Activated naive CD8-positive, alpha-beta T cell (primary cell): Measurements from ENCODE around the gene EYA3.

ENCODE experiments used
- H3K27ac Mint-ChIP-seq: one replicate; pipeline ENCODE4 v1.8.0; 2021; ENCODE audit warnings: mixed read lengths
- H3K27me3 Mint-ChIP-seq: one replicate; pipeline ENCODE4 v1.8.0; 2021; ENCODE audit warnings: mixed read lengths
- H3K36me3 Mint-ChIP-seq: one replicate; pipeline ENCODE4 v1.8.0; 2021; ENCODE audit warnings: mixed read lengths
- H3K4me1 Mint-ChIP-seq: one replicate; pipeline ENCODE4 v1.8.0; 2021; ENCODE audit warnings: low read depth, mixed read lengths
- H3K4me3 Mint-ChIP-seq: one replicate; pipeline ENCODE4 v1.8.0; 2021; ENCODE audit warnings: mild to moderate bottlenecking, mixed read lengths
- H3K9me3 Mint-ChIP-seq: one replicate; pipeline ENCODE4 v1.8.0; 2021; ENCODE audit warnings: low read depth, mixed read lengths

EYA3 gene

GRCh38 chr1:27981145-27981544 is 107.3 kb downstream of the EYA3 start:
- Mint-ChIP-seq H3K4me1 (no peaks in the 10 kb centered on the region), H3K9me3 (no peaks in the 10 kb centered on the region), H3K27me3 (no peaks in the 10 kb centered on the region), H3K4me3 (no peak overlapping the region), H3K27ac (no peak overlapping the region), H3K36me3 (peaks cover 4% of the 10 kb centered on the region)

- Mint-ChIP-seq H3K9me3 (no peaks in the 10 kb centered on the region), H3K36me3 (peaks cover 4% of the 10 kb centered on the region), H3K27me3 (no peaks in the 10 kb centered on the region), H3K4me1 (no peaks in the 10 kb centered on the region), H3K27ac (no peak overlapping the region), H3K4me3 (no peak overlapping the region)
Measured at GRCh38 chr1:27980216-27980845, 108.1 kb downstream of the EYA3 start.

- Mint-ChIP-seq H3K36me3 (peaks cover 4% of the 10 kb centered on the region), H3K27ac (no peak overlapping the region), H3K27me3 (no peaks in the 10 kb centered on the region), H3K4me1 (no peaks in the 10 kb centered on the region), H3K4me3 (no peak overlapping the region), H3K9me3 (no peaks in the 10 kb centered on the region)
Measured at GRCh38 chr1:27979859-27980201, 108.6 kb downstream of the EYA3 start.

DNA sequence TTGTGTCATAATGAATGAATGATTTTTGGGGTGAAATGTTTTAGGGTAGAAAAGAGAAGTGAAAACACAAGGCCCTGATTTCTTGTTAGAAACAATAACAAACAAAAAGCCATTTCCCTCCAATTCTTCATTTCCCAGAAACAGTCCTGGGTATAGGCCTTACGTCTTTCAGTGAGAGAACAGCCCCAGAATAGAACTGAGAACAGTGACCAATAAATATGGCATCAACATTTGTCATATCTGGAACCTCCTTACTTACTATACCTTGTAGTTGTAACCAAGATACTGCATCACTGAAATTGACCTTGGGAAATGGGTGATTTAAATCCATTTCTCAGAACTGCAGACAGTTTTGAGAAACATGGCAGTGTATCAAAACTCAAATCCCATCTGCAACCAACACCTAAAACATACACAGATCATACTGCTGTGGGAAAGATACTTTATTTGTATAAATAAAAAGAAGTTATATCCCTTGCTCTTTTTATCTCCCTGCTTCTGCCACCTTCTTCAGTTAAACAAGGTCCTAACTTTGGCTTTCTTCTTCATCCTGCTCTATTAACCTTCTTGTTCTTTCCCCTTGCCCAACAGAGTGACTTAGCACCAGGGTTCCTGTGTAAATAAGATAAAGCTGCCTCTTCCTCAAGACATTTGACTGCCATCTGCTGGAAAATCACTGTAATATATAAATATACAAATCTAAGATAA is 109.1 kb downstream of the EYA3 start:
- peaks cover 4% of the 10 kb centered on the region for H3K36me3 Mint-ChIP-seq
- no peak overlapping the region for H3K4me3 Mint-ChIP-seq
- H3K27ac Mint-ChIP-seq = no peak overlapping the region
- no peaks in the 10 kb centered on the region for H3K9me3 Mint-ChIP-seq
- no peaks in the 10 kb centered on the region for H3K4me1 Mint-ChIP-seq
- H3K27me3 Mint-ChIP-seq = no peaks in the 10 kb centered on the region

GRCh38 chr1:27974417-27974781 is 114.0 kb downstream of the EYA3 start:
- no peaks in the 10 kb centered on the region for H3K9me3 Mint-ChIP-seq
- H3K36me3 Mint-ChIP-seq = peaks cover 4% of the 10 kb centered on the region
- H3K4me1 Mint-ChIP-seq = peaks cover 9% of the 10 kb centered on the region
- H3K27ac Mint-ChIP-seq = no peak overlapping the region
- H3K27me3 Mint-ChIP-seq = no peaks in the 10 kb centered on the region
- no peak overlapping the region for H3K4me3 Mint-ChIP-seq

GRCh38 chr1:27973771-27974416 is 114.5 kb downstream of the EYA3 start:
- H3K27ac Mint-ChIP-seq = no peak overlapping the region
- no peak overlapping the region for H3K4me3 Mint-ChIP-seq
- H3K9me3 Mint-ChIP-seq = no peaks in the 10 kb centered on the region
- H3K4me1 Mint-ChIP-seq = peaks cover 11% of the 10 kb centered on the region
- H3K36me3 Mint-ChIP-seq = peaks cover 4% of the 10 kb centered on the region
- no peaks in the 10 kb centered on the region for H3K27me3 Mint-ChIP-seq

DNA sequence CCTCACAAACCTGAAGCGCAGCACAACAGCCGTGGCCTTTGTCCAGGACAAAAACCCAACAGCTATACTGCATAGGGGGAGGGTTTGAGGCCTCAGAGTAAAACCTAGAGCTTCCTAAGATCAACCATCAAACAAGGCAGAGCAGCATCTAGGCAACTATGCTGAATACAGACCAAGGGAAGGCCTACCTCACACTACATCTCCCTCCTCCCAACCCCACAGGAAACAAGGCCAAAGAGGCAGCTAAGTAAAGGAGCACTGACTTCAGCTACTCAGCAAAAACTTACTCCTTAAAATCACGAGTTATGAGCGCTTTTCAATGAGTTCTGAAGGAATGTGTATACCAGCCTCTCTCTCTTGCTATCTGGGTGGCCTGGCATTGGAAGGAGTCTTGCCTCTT is 116.3 kb downstream of the EYA3 start:
- H3K27me3 Mint-ChIP-seq = no peaks in the 10 kb centered on the region
- no peak overlapping the region for H3K4me3 Mint-ChIP-seq
- H3K9me3 Mint-ChIP-seq = no peaks in the 10 kb centered on the region
- H3K27ac Mint-ChIP-seq = no peak overlapping the region
- peaks cover 6% of the 10 kb centered on the region for H3K36me3 Mint-ChIP-seq
- peaks cover 16% of the 10 kb centered on the region for H3K4me1 Mint-ChIP-seq

DNA sequence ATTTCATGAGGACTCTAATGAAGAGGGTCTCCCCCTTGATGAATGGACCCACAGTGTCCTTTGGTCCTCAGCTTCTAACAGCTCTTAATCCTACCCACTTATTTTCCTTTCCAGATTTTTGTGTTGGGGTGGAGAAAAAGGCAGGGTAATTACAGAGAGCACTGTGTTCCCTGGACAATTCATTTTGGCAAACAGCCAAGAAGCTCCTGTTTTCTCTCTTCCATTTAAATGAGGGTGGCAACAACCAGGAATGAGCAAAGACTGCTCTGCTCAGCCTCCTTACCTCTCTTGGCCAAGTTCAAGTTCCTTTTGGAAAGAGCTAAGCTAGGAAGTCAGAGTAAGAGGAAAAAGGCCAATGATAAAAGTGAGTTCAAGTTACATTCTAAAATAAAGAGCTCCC is 116.7 kb downstream of the EYA3 start:
- no peak overlapping the region for H3K4me3 Mint-ChIP-seq

DNA sequence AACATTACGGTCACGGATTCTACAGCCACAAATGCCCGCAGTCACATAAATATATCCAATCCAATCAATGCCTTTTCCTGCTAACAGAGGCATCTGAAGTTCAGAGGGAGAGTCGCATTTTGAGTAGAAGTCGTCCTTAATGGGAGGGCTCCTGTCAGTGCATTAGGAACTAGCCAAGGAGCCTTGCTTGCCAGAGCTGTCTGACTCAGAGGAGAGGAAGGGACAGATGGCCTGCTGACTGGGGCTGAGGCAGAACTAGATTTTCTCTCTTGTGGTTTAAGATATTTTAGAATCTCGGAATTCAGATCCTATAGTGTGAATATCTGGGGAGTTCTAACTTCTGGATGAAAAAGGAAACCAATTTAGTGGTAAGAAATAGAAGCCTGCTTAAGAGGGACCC is 118.0 kb downstream of the EYA3 start:
- Mint-ChIP-seq H3K4me1 (peaks cover 16% of the 10 kb centered on the region), H3K4me3 (no peak overlapping the region), H3K27me3 (no peaks in the 10 kb centered on the region), H3K27ac (no peak overlapping the region), H3K36me3 (peaks cover 3% of the 10 kb centered on the region), H3K9me3 (no peaks in the 10 kb centered on the region)

More for the DNA sequence above, 116.7 kb downstream of the EYA3 start:
- Mint-ChIP-seq H3K36me3 (peaks cover 3% of the 10 kb centered on the region), H3K27ac (no peak overlapping the region), H3K9me3 (no peaks in the 10 kb centered on the region), H3K4me1 (peaks cover 16% of the 10 kb centered on the region), H3K27me3 (no peaks in the 10 kb centered on the region)

DNA sequence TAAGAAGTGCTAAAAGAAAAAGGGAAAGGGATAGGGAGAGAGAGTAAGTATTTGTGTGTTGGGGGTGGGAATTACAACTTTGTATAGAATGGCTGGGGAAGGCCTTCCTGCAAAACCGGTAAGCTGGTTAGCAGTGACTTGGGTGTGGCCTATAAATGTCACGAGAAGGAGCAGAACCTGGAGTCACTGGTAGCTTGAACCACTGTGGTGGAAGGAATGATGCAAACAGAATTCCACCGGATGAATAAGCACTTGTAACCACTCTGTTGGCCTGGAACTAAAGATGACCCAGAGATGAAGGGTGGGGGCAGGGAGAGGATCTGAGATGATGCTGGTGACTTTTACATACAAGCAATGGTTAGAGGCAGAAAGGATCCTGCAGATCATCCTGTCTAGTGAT is 119.7 kb downstream of the EYA3 start:
- Mint-ChIP-seq H3K27ac (peak overlapping the region; percentile 76), H3K4me1 (peaks cover 15% of the 10 kb centered on the region), H3K27me3 (no peaks in the 10 kb centered on the region), H3K36me3 (peaks cover 3% of the 10 kb centered on the region), H3K9me3 (no peaks in the 10 kb centered on the region), H3K4me3 (no peak overlapping the region)

- Mint-ChIP-seq H3K36me3 (peaks cover 3% of the 10 kb centered on the region), H3K9me3 (no peaks in the 10 kb centered on the region), H3K27ac (peak overlapping the region; percentile 76), H3K4me3 (no peak overlapping the region), H3K4me1 (peaks cover 12% of the 10 kb centered on the region), H3K27me3 (no peaks in the 10 kb centered on the region)
Measured at GRCh38 chr1:27967884-27968466, 120.4 kb downstream of the EYA3 start.

DNA sequence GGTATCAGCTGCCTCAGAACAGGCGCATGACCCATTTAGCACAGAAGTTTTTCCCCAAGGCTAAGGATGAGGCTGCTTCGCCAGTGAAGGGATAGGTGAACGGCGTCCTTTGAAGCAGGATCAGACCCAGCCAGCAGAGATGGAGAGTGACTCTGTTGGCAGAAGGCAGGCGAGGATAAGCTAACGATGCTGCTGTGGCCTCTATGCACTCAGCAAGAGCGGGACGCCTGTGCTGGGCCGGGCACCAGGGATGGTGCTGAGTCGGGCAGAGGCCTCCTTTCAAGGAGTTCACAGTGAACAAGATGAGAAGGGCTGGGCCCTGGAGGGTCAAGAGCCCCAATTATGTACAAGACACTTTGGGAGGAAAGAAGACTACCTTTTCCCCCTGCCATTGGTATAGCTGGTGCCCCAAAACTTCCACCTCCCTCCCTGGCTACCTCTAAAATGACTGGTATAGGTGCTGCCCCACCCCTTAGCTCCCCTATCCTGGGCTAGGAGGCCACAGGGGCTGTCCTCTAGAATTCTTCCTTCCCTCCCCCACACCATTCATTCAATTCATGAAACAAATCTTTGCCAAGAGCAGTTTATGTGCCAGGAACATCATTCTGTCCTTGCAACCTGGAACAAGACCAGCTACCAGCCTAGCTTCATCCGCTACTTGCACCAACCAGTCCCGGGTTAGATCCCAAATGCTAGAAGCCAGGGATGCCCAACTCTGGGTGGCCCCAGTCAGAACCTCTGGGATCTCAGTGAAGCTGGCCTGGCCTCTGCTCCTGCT is 121.1 kb downstream of the EYA3 start:
- no peaks in the 10 kb centered on the region for H3K27me3 Mint-ChIP-seq
- H3K9me3 Mint-ChIP-seq = no peaks in the 10 kb centered on the region
- peaks cover 3% of the 10 kb centered on the region for H3K36me3 Mint-ChIP-seq
- no peak overlapping the region for H3K4me3 Mint-ChIP-seq
- peaks cover 12% of the 10 kb centered on the region for H3K4me1 Mint-ChIP-seq
- peak overlapping the region; percentile 58 for H3K27ac Mint-ChIP-seq

DNA sequence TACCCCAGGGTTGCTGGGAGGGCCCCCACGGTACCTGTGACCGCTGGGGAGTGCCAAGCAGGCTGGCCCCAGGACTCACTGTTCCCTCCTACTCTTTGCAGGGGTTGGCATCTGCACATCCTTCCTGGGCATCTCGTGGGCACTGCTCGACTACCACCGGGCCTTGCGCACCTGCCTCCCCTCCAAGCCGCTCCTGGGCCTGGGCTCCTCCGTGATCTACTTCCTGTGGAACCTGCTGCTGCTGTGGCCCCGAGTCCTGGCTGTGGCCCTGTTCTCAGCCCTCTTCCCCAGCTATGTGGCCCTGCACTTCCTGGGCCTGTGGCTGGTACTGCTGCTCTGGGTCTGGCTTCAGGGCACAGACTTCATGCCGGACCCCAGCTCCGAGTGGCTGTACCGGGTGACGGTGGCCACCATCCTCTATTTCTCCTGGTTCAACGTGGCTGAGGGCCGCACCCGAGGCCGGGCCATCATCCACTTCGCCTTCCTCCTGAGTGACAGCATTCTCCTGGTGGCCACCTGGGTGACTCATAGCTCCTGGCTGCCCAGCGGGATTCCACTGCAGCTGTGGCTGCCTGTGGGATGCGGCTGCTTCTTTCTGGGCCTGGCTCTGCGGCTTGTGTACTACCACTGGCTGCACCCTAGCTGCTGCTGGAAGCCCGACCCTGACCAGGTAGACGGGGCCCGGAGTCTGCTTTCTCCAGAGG is 121.9 kb downstream of the EYA3 start:
- Mint-ChIP-seq H3K27me3 (no peaks in the 10 kb centered on the region), H3K36me3 (peaks cover 3% of the 10 kb centered on the region), H3K9me3 (no peaks in the 10 kb centered on the region), H3K4me3 (no peak overlapping the region), H3K27ac (no peak overlapping the region), H3K4me1 (peaks cover 18% of the 10 kb centered on the region)

- Mint-ChIP-seq H3K4me1 (peaks cover 26% of the 10 kb centered on the region), H3K9me3 (no peaks in the 10 kb centered on the region), H3K36me3 (peaks cover 1% of the 10 kb centered on the region), H3K4me3 (no peak overlapping the region), H3K27me3 (no peaks in the 10 kb centered on the region), H3K27ac (peak overlapping the region; percentile 34)
Measured at GRCh38 chr1:27963393-27963792, 125.0 kb downstream of the EYA3 start.
